ENCODE results near the gene WBP2. TPM values are rescaled to one million over a fixed set of nuclear protein-coding genes. Genes with fewer than 3 reads are reported as not detected.

The WBP2 gene
- polyA plus RNA-seq, 4 donors: 56.4 to 93.5 (median 79.6) TPM

- DNase-seq (ENCODE audit: low read depth in 4 of 4, low spot score in 3 of 4): no peak
Measured at GRCh38 chr17:75846692-75847613, 8.2 kb downstream of the WBP2 start.

- DNase-seq (ENCODE audit: low read depth in 4 of 4, low spot score in 3 of 4): no peak
Measured at GRCh38 chr17:75845933-75846691, 9.0 kb downstream of the WBP2 start.

GRCh38 chr17:75845058-75845711, 9.9 kb downstream of the WBP2 start:
- peak in 1 of 4 donors; percentile 48 for DNase-seq (ENCODE audit: low read depth in 4 of 4, low spot score in 3 of 4)

GRCh38 chr17:75844530-75845057, 10.5 kb downstream of the WBP2 start:
- no peak for DNase-seq (ENCODE audit: low read depth in 4 of 4, low spot score in 3 of 4)

- no peak for DNase-seq (ENCODE audit: low read depth in 4 of 4, low spot score in 3 of 4)
Measured at GRCh38 chr17:75843577-75844529, 11.3 kb downstream of the WBP2 start, which contains the start of gene UNC13D. Gene UNC13D, minus strand, starts transcription at chr17:75844404. Its CDS starts 67 bp downstream, at chr17:75844337.

GRCh38 chr17:75842963-75843576, 12.1 kb downstream of the WBP2 start:
- no peak for DNase-seq (ENCODE audit: low read depth in 4 of 4, low spot score in 3 of 4)

GRCh38 chr17:75842411-75842810, 12.7 kb downstream of the WBP2 start:
- no peak for DNase-seq (ENCODE audit: low read depth in 4 of 4, low spot score in 3 of 4)

GRCh38 chr17:75840799-75841164, 14.4 kb downstream of the WBP2 start:
- no peak for DNase-seq (ENCODE audit: low read depth in 4 of 4, low spot score in 3 of 4)

GRCh38 chr17:75839942-75840798, 15.0 kb downstream of the WBP2 start:
- no peak for DNase-seq (ENCODE audit: low read depth in 4 of 4, low spot score in 3 of 4)

GRCh38 chr17:75838410-75838809, 16.7 kb downstream of the WBP2 start:
- DNase-seq (ENCODE audit: low read depth in 4 of 4, low spot score in 3 of 4): no peak

GRCh38 chr17:75837899-75838298, 17.2 kb downstream of the WBP2 start:
- DNase-seq (ENCODE audit: low read depth in 4 of 4, low spot score in 3 of 4): no peak

GRCh38 chr17:75836605-75837004, 18.5 kb downstream of the WBP2 start:
- no peak for DNase-seq (ENCODE audit: low read depth in 4 of 4, low spot score in 3 of 4)

- DNase-seq (ENCODE audit: low read depth in 4 of 4, low spot score in 3 of 4): no peak
Measured at GRCh38 chr17:75835654-75835987, 19.5 kb downstream of the WBP2 start.

- no peak for DNase-seq (ENCODE audit: low read depth in 4 of 4, low spot score in 3 of 4)
Measured at GRCh38 chr17:75834928-75835653, 20.0 kb downstream of the WBP2 start.

- DNase-seq (ENCODE audit: low read depth in 4 of 4, low spot score in 3 of 4): no peak
Measured at GRCh38 chr17:75834279-75834920, 20.7 kb downstream of the WBP2 start.

- no peak for DNase-seq (ENCODE audit: low read depth in 4 of 4, low spot score in 3 of 4)
Measured at GRCh38 chr17:75832652-75833400, 22.3 kb downstream of the WBP2 start.
